Activated naive CD4-positive, alpha-beta T cell treated with anti-CD3 and anti-CD28 coated beads for 36 hours (primary cell): Measurements from ENCODE around the gene PCBP3. TPM values are rescaled to one million over a fixed set of nuclear protein-coding genes. Genes with fewer than 3 reads are reported as not detected.
"Not testable (repeated sequence)": the region's sequence is repeated elsewhere in the genome, so short reads cannot be mapped to it uniquely, and the experiment has no call there.

Experiments
- CTCF ChIA-PET: fragments of 350-600 bp; sonication (Branson Sonifier 250); formaldehyde crosslinking; loops from one replicate; lab custom pipeline; 2021; ENCODE audit warnings: antibody characterized with exemption; lab: Charles Lee
- DNase-seq: peaks from one replicate; pipeline ENCODE4 v3.0.0-alpha.2; 2020
- H3K27ac Mint-ChIP-seq: one replicate; pipeline ENCODE4 v1.8.0; 2021; ENCODE audit warnings: mild to moderate bottlenecking, mixed read lengths
- H3K27me3 Mint-ChIP-seq: one replicate; pipeline ENCODE4 v1.8.0; 2021; ENCODE audit warnings: low read depth, mixed read lengths
- H3K36me3 Mint-ChIP-seq: one replicate; pipeline ENCODE4 v1.8.0; 2021; ENCODE audit warnings: low read depth, mixed read lengths
- H3K4me1 Mint-ChIP-seq: one replicate; pipeline ENCODE4 v1.8.0; 2021; ENCODE audit warnings: low read depth, mixed read lengths
- H3K4me3 Mint-ChIP-seq: one replicate; pipeline ENCODE4 v1.8.0; 2021; ENCODE audit warnings: mild to moderate bottlenecking, moderate library complexity, mixed read lengths
- H3K9me3 Mint-ChIP-seq: one replicate; pipeline ENCODE4 v1.8.0; 2021; ENCODE audit warnings: mixed read lengths
- intact Hi-C: fragments of 100-400 bp; cut with micrococcal nuclease; formaldehyde crosslinking; loops from one replicate; pipeline ENCODE4 v1.15.1; 2023
- total RNA-seq, 2 experiments: library from RNA; stranded (reverse); gene quantifications; one replicate each; pipeline ENCODE4 v1.2.3, GENCODE V29; 2021

The PCBP3 gene
- total RNA-seq, 2 experiments from 2014 or later: 10.0 to 10.2 TPM

DNA sequence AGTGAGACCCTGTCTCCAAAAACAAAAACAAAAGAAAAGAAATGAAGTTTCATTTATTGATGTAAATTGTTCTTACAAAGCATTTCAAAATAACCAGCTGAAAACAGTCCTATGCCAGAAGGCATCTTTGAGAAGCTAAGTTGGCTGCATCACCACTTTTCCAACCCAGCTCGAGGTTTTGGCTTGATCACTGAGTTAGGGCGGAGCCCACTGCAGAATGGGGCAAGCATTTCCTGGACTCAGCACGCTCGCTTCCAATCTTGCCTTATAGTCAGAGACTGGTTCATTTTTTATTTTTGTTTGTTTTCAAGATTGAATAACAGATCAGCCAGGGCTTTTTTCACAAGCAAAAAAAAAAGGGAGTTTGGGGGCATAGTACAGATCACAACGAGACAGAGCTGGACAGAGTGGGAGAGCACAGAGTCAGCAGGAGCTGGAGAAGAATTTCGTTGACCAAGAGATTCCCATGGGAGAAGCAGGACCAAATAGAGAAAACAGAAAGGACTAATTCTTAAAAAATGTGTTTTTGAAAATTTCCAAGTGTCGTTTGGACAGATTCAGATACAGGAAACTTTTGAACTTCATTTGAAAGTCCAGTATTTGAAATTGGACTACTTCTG, 314.6 kb downstream of the PCBP3 start:
- Mint-ChIP-seq H3K27ac (no peak overlapping the region), H3K27me3 (peaks cover 8% of the 10 kb centered on the region), H3K4me3 (no peak overlapping the region), H3K36me3 (no peaks in the 10 kb centered on the region), H3K9me3 (peaks cover 4% of the 10 kb centered on the region), H3K4me1 (no peaks in the 10 kb centered on the region)
- intact Hi-C loops: no loop called here
- no peak for DNase-seq
- CTCF ChIA-PET: interaction anchor here (0.9 kb wide), 1 partner anchor 9 kb away, joined by 3 read pairs; no protein-coding TSS in a partner anchor

DNA sequence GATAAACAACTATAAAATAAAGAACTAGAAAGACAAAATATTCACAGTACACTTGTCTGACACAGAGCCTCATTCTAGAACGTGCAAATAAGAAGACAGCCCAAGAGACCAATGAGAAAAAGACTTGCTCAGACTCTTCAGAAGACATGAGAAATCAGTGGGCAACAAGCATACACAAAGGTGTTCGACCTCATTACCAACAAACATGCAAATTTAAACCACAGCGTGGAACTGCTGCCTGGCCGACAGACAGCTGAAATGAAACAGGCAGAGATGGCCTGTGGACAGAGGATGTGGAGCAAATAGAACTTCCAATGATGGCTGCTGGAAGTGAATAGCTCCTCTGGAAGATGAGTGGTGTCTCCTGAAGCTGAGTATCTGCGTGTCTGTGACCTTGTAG, 315.7 kb downstream of the PCBP3 start:
- Mint-ChIP-seq H3K4me1 (no peaks in the 10 kb centered on the region), H3K9me3 (peaks cover 11% of the 10 kb centered on the region), H3K4me3 (no peak overlapping the region), H3K27ac (no peak overlapping the region), H3K36me3 (no peaks in the 10 kb centered on the region), H3K27me3 (peaks cover 8% of the 10 kb centered on the region)
- CTCF ChIA-PET: no interaction called here
- no peak for DNase-seq
- intact Hi-C loops: no loop called here

DNA sequence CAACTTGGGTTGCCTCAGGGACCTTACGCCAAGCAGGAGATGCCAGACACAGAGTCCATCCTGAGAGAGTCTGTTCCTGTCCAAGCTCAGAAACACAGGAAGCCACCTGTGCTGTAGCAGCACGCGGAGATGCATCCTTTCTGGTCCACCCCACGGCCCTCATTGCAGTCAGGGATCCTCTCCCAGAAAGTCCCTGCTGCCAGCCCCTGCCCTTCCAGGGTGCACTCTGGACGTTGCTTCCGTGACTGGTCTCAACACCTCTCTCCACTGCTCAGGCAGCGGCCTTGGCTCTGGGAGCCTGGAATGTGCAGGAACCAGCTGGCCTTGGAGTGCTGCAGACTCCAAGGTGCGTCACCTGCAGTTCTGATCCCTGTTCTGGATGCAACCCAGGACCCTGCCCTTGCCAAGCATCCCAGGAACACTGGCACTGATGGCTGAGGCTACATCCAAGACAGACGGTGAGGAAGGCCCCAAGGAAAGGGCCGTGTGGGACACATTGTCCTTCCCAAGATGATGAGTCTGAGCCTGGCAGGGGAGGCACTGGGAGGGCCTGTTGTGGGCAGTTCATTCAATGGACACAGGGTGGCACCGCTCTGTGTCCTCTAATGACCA, 316.4 kb downstream of the PCBP3 start:
- Mint-ChIP-seq H3K4me3 (no peak overlapping the region), H3K36me3 (no peaks in the 10 kb centered on the region)
- CTCF ChIA-PET: no interaction called here

GRCh38 chr21:45961408-45961807, 317.9 kb downstream of the PCBP3 start:
- H3K4me3 Mint-ChIP-seq, H3K36me3 Mint-ChIP-seq, H3K4me1 Mint-ChIP-seq, CTCF ChIA-PET, DNase-seq, H3K27ac Mint-ChIP-seq, H3K27me3 Mint-ChIP-seq, intact Hi-C loops: not testable (repeated sequence)
- peaks cover 12% of the 10 kb centered on the region for H3K9me3 Mint-ChIP-seq

More for the DNA sequence above, 316.4 kb downstream of the PCBP3 start:
- Mint-ChIP-seq H3K27me3 (peaks cover 8% of the 10 kb centered on the region), H3K4me1 (no peaks in the 10 kb centered on the region), H3K27ac (no peak overlapping the region), H3K9me3 (peaks cover 12% of the 10 kb centered on the region)
- intact Hi-C loops: no loop called here
- no peak for DNase-seq

- intact Hi-C loops: no loop called here
- H3K27me3 Mint-ChIP-seq: peaks cover 8% of the 10 kb centered on the region
- H3K4me3 Mint-ChIP-seq: no peak overlapping the region
- no peak for DNase-seq
- H3K27ac Mint-ChIP-seq: no peak overlapping the region
- H3K9me3 Mint-ChIP-seq: peaks cover 12% of the 10 kb centered on the region
- CTCF ChIA-PET: interaction anchor here (1.2 kb wide), 1 partner anchor 9 kb away, joined by 3 read pairs; no protein-coding TSS in a partner anchor
- H3K36me3 Mint-ChIP-seq: no peaks in the 10 kb centered on the region
- H3K4me1 Mint-ChIP-seq: no peaks in the 10 kb centered on the region
These were observed 319.2 kb downstream of the PCBP3 start for GRCh38 chr21:45962531-45963231.

DNA sequence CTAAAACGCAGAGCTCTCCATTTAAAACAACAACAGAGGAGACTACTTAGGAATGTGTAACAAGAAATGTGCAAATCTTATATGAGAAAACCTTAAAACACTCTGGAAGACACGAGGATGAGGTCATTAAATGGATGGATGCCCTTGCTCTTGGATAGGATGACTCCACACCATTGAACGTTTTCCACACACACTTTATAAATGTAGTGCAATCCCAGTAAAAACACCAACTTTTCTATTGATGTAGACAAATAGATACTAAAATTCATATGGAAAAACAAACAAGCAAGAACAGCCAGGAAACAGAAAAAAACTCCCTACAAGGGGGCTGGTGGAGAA, 319.7 kb downstream of the PCBP3 start:
- Mint-ChIP-seq H3K4me1 (no peaks in the 10 kb centered on the region), H3K36me3 (no peaks in the 10 kb centered on the region), H3K27me3 (peaks cover 7% of the 10 kb centered on the region), H3K9me3 (peaks cover 12% of the 10 kb centered on the region), H3K4me3 (no peak overlapping the region), H3K27ac (no peak overlapping the region)
- intact Hi-C loops: no loop called here
- CTCF ChIA-PET: interaction anchor here (1.2 kb wide), 1 partner anchor 9 kb away, joined by 3 read pairs; no protein-coding TSS in a partner anchor
- no peak for DNase-seq

GRCh38 chr21:45964649-45965048, 321.1 kb downstream of the PCBP3 start:
- Mint-ChIP-seq H3K27ac (no peak overlapping the region), H3K4me1 (no peaks in the 10 kb centered on the region), H3K9me3 (peaks cover 12% of the 10 kb centered on the region), H3K36me3 (no peaks in the 10 kb centered on the region), H3K4me3 (no peak overlapping the region), H3K27me3 (no peaks in the 10 kb centered on the region)
- intact Hi-C loops: no loop called here
- CTCF ChIA-PET: no interaction called here
- no peak for DNase-seq

- Mint-ChIP-seq H3K4me1 (no peaks in the 10 kb centered on the region), H3K27ac (no peak overlapping the region), H3K4me3 (no peak overlapping the region), H3K9me3 (peaks cover 12% of the 10 kb centered on the region), H3K27me3 (no peaks in the 10 kb centered on the region), H3K36me3 (no peaks in the 10 kb centered on the region)
- CTCF ChIA-PET: no interaction called here
- DNase-seq: no peak
- intact Hi-C loops: no loop called here
These were observed 321.7 kb downstream of the PCBP3 start for GRCh38 chr21:45965084-45965809.

GRCh38 chr21:45966791-45967394, 323.4 kb downstream of the PCBP3 start:
- H3K9me3 Mint-ChIP-seq: peaks cover 8% of the 10 kb centered on the region
- intact Hi-C loops: no loop called here
- H3K4me3 Mint-ChIP-seq: no peak overlapping the region
- H3K36me3 Mint-ChIP-seq: no peaks in the 10 kb centered on the region
- no peaks in the 10 kb centered on the region for H3K27me3 Mint-ChIP-seq
- H3K4me1 Mint-ChIP-seq: no peaks in the 10 kb centered on the region
- peak overlapping the region; percentile 36 for H3K27ac Mint-ChIP-seq
- no peak for DNase-seq
- CTCF ChIA-PET: no interaction called here

- Mint-ChIP-seq H3K9me3 (no peaks in the 10 kb centered on the region), H3K36me3 (no peaks in the 10 kb centered on the region), H3K27me3 (peaks cover 2% of the 10 kb centered on the region), H3K27ac (no peak overlapping the region), H3K4me1 (peaks cover 8% of the 10 kb centered on the region), H3K4me3 (no peak overlapping the region)
- intact Hi-C loops: loop anchor here (5.0 kb wide), 4 partner anchors 317 to 587 kb away; partner anchors contain the start of genes DIP2A, MCM3AP, PCBP3 and YBEY
- CTCF ChIA-PET: interaction anchor here (1.0 to 1.8 kb wide), 6 partner anchors 9 to 174 kb away, joined by 3 to 4 read pairs (median 3); partner anchors contain the start of gene COL6A2
- no peak for DNase-seq
These were observed 326.6 kb downstream of the PCBP3 start for GRCh38 chr21:45969921-45970673.
